Cortex of kidney (tissue), 1 donor: ENCODE results near the gene MARVELD3.
"Not testable (repeated sequence)": the region's sequence is repeated elsewhere in the genome, so short reads cannot be mapped to it uniquely, and the experiment has no call there.

Experiments
- DNase-seq: peaks from one replicate; lab custom pipeline; 2025; lab: John Stamatoyannopoulos, UW

Gene MARVELD3

GRCh38 chr16:71626018-71626857 is at the start of gene MARVELD3:
Gene MARVELD3 (plus strand): TSS chr16:71626184. CDS start chr16:71626230, 46 bp downstream.
- no peak for DNase-seq

- DNase-seq: no peak
Measured at GRCh38 chr16:71576971-71577370, 49.0 kb upstream of the MARVELD3 start, which contains the start of gene TAT. Gene TAT (minus strand): TSS chr16:71577092. CDS start chr16:71576415, 677 bp downstream.

GRCh38 chr16:71582553-71582848 is 43.5 kb upstream of the MARVELD3 start:
- not testable (repeated sequence) for DNase-seq

- no peak for DNase-seq
Measured at GRCh38 chr16:71584543-71585317, 41.3 kb upstream of the MARVELD3 start.

- DNase-seq: no peak
Measured at GRCh38 chr16:71585318-71585703, 40.7 kb upstream of the MARVELD3 start.

- not testable (repeated sequence) for DNase-seq
Measured at GRCh38 chr16:71589334-71589733, 36.6 kb upstream of the MARVELD3 start.

- DNase-seq: not testable (repeated sequence)
Measured at GRCh38 chr16:71590071-71590470, 35.9 kb upstream of the MARVELD3 start.

- no peak for DNase-seq
Measured at GRCh38 chr16:71590584-71590983, 35.4 kb upstream of the MARVELD3 start.

GRCh38 chr16:71591917-71592316 is 34.1 kb upstream of the MARVELD3 start:
- no peak for DNase-seq

GRCh38 chr16:71593048-71593999 is 32.7 kb upstream of the MARVELD3 start:
- no peak for DNase-seq

GRCh38 chr16:71594000-71594646 is 31.9 kb upstream of the MARVELD3 start:
- no peak for DNase-seq

- DNase-seq: not testable (repeated sequence)
Measured at GRCh38 chr16:71595340-71595826, 30.6 kb upstream of the MARVELD3 start.

GRCh38 chr16:71598426-71598825 is 27.6 kb upstream of the MARVELD3 start:
- DNase-seq: not testable (repeated sequence)

- DNase-seq: no peak
Measured at GRCh38 chr16:71600822-71601221, 25.2 kb upstream of the MARVELD3 start.

- no peak for DNase-seq
Measured at GRCh38 chr16:71609066-71609465, 16.9 kb upstream of the MARVELD3 start.

GRCh38 chr16:71610447-71610846 is 15.5 kb upstream of the MARVELD3 start:
- no peak for DNase-seq

- no peak for DNase-seq
Measured at GRCh38 chr16:71610936-71611871, 14.8 kb upstream of the MARVELD3 start.

- DNase-seq: not testable (repeated sequence)
Measured at GRCh38 chr16:71614956-71615355, 11.0 kb upstream of the MARVELD3 start.

GRCh38 chr16:71618429-71618828 is 7.6 kb upstream of the MARVELD3 start:
- DNase-seq: no peak

- no peak for DNase-seq
Measured at GRCh38 chr16:71622088-71622487, 3.9 kb upstream of the MARVELD3 start.
